ENCODE measurements around the gene MARCKS. TPM values are rescaled to one million over a fixed set of nuclear protein-coding genes. Genes with fewer than 3 reads are reported as not detected.

Gene MARCKS
- total and polyA plus RNA-seq, 2 donors (not counting 3 experiments of a cell fraction or from before 2014, with no cell fraction given), result 59.5 to 315 TPM

GRCh38 chr6:113837170-113837569 is 20.0 kb upstream of the MARCKS start:
- Histone ChIP-seq H3K4me3 (replicated peaks in 1 of 3; ENCODE audit: insufficient read depth in 1 of 3, low read depth in 1 of 3, low read length in 3 of 3) (no peak overlapping the region), H2AFZ (ENCODE audit: low read depth, low read length) (no peak overlapping the region), H3K4me2 (ENCODE audit: insufficient read depth, low read length) (no peak overlapping the region), H3K27me3 (ENCODE audit: control insufficient read depth in 2 of 2, insufficient read depth in 2 of 2, low read length in 2 of 2) (no peaks in the 10 kb centered on the region), H3K79me2 (ENCODE audit: control insufficient read depth, insufficient read depth, low read length) (no peaks in the 10 kb centered on the region), H3K9me1 (replicated peaks; ENCODE audit: control insufficient read depth, extremely low read depth, insufficient read depth, low read length) (no peaks in the 10 kb centered on the region), H3K36me3 (ENCODE audit: control insufficient read depth in 2 of 2, extremely low read depth in 1 of 2, insufficient read depth in 2 of 2, low read length in 2 of 2) (no peaks in the 10 kb centered on the region), H3K4me1 (ENCODE audit: control insufficient read depth, extremely low read depth, insufficient read depth, low read length) (no peaks in the 10 kb centered on the region), H3K9me3 (replicated peaks; ENCODE audit: control insufficient read depth, insufficient read depth, low read length) (no peaks in the 10 kb centered on the region), H3K9ac (replicated peaks; ENCODE audit: extremely low read depth, insufficient read depth, low read length) (no peak overlapping the region), H3K27ac (ENCODE audit: insufficient read depth, low read depth, low read length) (no peak overlapping the region), H4K20me1 (replicated peaks; ENCODE audit: control insufficient read depth, extremely low read depth, insufficient read depth, low read length) (no peaks in the 10 kb centered on the region)
- DNase-seq (ENCODE audit: low read depth, low spot score), result no peak
- no peak for TF ChIP-seq POLR2A (IDR thresholded peaks at IDR 0.05; ENCODE audit: low read depth, low read length)
- TF ChIP-seq GATA2 (IDR thresholded peaks at IDR 0.05; ENCODE audit: insufficient read depth, insufficient read length, low read depth, low read length), result no peak
- TF ChIP-seq EZH2 (IDR thresholded peaks at IDR 0.05; ENCODE audit: borderline replicate concordance, low read depth, low read length, severe bottlenecking), result no peak
- no peak for TF ChIP-seq FOS (IDR thresholded peaks at IDR 0.05; ENCODE audit: borderline replicate concordance, insufficient read depth, low read length)
- TF ChIP-seq, protein P1, sequence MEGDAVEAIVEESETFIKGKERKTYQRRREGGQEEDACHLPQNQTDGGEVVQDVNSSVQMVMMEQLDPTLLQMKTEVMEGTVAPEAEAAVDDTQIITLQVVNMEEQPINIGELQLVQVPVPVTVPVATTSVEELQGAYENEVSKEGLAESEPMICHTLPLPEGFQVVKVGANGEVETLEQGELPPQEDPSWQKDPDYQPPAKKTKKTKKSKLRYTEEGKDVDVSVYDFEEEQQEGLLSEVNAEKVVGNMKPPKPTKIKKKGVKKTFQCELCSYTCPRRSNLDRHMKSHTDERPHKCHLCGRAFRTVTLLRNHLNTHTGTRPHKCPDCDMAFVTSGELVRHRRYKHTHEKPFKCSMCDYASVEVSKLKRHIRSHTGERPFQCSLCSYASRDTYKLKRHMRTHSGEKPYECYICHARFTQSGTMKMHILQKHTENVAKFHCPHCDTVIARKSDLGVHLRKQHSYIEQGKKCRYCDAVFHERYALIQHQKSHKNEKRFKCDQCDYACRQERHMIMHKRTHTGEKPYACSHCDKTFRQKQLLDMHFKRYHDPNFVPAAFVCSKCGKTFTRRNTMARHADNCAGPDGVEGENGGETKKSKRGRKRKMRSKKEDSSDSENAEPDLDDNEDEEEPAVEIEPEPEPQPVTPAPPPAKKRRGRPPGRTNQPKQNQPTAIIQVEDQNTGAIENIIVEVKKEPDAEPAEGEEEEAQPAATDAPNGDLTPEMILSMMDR (IDR thresholded peaks at IDR 0.05; ENCODE audit: extremely low read depth in 1 of 2, insufficient read depth in 1 of 2, low read depth in 1 of 2, low read length in 2 of 2), result no peak
- no peak for TF ChIP-seq MAX (IDR thresholded peaks at IDR 0.05; ENCODE audit: insufficient read depth, insufficient read length)
- TF ChIP-seq POLR2AphosphoS5 (IDR thresholded peaks at IDR 0.05; ENCODE audit: insufficient read depth, low read depth, low read length), result no peak
- no peak for TF ChIP-seq MYC (IDR thresholded peaks at IDR 0.05; ENCODE audit: low read depth, low read length)
- TF ChIP-seq JUN (IDR thresholded peaks at IDR 0.05; ENCODE audit: borderline replicate concordance, insufficient read depth, insufficient read length, low read depth), result no peak
- ChIA-PET CTCF (no interaction called here), POLR2A (interaction anchor here (0.5 kb wide), 1 partner anchor 177 kb away, joined by 4 read pairs; no protein-coding TSS in a partner anchor)
- BruUV-seq (replicated peaks), result no TSS peak
- no peak for FAIRE-seq
- intact Hi-C loops (cut with micrococcal nuclease) (no loop called here), dilution Hi-C loops (cut with MboI; ENCODE audit: extremely low pct_ligation_motif_present, low sequenced_read_pairs) (no loop called here)

All from endothelial cell of umbilical vein (primary cell).